ENCODE measurements around the gene POC1B.
A peak's percentile ranks its signal among the peaks of the same experiment; 100 is the strongest.

Gene POC1B

DNA sequence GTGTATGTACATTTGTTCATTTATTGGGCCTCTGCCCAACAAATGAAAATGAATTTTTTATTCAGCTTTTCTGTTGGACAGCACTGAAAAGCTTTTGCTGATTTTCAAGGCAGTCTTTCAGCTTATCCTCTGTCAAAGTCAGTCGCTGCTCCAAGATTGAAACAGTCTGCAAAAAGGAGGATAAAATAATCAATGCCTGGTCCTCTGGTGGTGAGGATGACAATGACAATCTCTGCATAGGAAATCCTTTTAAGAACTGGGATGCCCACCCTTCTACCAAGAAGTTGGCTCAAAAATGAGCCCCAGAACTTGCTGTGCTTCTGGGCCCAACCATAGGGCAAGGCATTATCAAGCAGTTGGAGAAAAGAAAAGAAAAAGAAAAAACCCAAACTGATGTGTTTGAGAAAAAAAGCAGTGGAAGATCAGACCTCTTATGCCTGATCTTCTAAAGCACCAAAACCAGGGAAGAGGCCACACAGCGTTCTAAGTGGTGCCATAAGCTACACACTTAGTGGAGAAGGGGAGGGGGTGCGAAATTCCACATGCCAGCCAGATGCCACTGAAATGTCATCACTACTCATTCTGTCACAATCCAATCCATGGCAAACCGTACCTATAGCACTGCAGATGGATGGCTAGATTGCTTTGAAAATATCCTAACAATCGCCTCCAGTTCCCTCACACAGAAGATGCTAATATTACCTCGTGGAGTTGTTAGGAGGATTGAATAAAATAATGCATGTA lies 104.6 kb downstream of the POC1B start:
- no peak for DNase-seq (ENCODE audit: low spot score)

DNA sequence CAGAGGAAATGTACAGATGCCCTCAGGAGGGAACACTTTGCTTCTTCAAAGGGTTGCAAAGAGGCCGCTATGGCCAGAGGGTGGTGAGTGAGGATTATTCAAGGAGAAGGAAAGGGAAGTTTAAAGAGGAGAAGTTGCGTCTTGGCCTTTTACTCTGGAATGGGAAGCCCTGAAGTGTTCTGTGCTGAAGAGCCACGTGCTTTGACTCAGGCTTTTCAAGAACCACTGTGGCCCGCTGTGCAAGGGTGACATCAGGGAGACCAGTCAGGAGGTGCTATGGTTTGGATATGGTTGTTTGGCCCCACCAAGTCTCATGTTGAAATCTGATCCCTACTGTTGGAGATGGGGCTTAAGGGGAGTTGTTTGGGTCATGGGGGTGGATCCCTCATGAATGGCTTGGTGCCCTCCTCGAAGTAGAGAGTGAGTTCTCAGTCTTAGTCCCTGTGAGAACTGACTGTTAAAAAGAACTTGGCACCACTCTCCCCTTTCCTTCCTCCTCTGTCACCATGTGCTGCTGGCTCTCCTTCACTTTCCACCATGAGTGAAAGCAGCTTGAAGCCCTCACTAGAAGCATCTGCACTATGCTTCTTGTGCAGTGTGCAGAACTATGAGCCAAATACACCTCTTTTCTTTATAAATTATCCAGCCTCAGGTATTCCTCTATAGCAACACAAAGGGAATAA lies 107.5 kb downstream of the POC1B start:
- no peak for DNase-seq (ENCODE audit: low spot score)

DNA sequence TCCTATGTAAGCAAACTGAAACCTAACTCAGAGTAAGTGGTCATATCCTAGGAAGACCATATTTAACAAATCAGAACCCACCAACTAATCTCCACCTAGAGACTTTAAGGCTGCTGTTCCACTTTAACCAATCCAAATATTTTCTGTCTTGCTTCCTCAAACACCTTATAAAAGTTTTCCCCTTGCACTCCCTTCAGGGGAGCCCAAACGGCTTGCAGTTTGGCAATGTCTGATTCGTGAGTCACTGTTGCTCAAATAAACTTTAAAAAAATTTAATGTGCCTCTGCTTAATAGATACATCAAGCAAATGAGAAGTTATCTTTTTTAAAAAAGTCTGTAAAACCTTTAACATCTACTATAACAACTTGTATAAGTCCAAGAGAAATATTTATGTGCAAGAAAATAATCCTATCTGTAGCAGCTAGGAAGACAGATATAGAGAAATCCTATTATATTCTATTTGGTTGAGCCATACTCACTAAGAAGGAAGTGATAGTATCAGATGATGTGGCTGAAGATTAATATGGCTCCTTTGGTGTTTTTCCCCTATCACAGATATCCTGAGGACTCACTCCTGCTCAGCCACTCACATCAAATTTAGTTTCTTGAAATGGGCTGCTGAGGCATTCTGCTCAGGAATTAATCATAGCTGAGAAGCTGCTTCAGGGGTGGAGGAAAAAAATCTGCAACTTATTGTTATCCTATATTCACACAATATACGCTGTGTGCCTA lies 108.4 kb downstream of the POC1B start:
- peak; percentile 17 for DNase-seq (ENCODE audit: low spot score)

GRCh38 chr12:89416049-89416792 lies 109.6 kb downstream of the POC1B start:
- DNase-seq (ENCODE audit: low spot score) = no peak

- DNase-seq (ENCODE audit: low spot score) = peak; percentile 57
Measured at GRCh38 chr12:89414851-89415250, 111.0 kb downstream of the POC1B start.

GRCh38 chr12:89414322-89414721 lies 111.5 kb downstream of the POC1B start:
- DNase-seq (ENCODE audit: low spot score) = no peak

GRCh38 chr12:89413234-89413633 lies 112.6 kb downstream of the POC1B start:
- no peak for DNase-seq (ENCODE audit: low spot score)

DNA sequence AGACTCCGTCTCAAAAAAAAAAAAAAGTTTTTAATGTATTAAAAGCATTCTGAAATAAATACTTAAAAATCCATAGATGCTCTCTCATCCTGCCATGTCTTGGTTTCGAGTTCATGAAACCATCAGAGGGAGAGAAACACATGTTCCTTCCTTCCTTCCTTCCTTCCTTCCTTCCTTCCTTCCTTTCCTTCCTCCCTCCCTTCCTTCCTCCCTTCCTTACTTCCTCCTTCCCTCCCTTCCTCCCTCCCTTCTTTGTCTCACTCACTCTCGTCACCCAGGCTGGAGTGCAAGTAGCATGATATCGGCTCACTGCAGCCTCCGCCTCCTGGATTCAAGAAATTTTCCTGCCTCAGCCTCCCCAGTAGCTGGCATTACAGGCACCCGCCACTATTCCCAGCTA lies 113.2 kb downstream of the POC1B start:
- DNase-seq (ENCODE audit: low spot score) = no peak

DNA sequence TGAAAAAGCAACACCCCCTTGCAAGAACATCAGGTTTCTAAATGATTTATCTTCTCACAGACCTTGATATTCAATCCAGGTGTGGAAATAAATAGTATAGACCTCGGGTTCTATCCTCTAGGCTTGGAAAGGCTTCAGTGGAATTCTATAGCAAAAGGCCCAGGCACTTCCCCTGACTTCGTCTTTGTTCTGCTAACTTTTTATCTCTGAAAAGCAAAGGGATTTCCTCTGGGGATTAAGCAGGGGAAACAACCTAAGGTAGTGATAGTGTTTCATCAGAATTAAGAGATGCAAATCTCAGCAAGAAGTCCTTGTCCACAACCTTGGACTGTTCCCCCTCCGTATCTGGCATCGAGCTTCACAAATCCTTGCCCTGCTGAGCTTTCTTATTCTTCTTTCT lies 114.0 kb downstream of the POC1B start:
- no peak for DNase-seq (ENCODE audit: low spot score)

DNA sequence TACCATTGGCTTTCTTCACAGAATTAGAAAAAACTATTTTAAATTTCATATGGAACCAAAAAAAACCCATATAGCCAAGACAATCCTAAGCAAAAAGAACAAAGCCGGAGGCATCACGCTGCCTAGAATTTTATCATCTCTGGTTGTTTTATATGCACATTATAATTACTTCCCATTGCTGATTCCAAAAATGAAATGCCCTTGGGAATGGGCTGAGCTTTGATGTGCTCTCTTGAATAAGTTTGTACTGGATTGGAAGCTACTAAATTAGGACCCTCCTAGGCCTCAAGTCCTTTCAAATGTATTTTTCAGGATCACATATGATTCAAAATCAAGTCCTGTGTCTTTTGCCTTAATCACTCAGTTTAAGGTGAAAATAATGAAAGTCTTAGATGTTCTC lies 114.6 kb downstream of the POC1B start:
- no peak for DNase-seq (ENCODE audit: low spot score)

DNA sequence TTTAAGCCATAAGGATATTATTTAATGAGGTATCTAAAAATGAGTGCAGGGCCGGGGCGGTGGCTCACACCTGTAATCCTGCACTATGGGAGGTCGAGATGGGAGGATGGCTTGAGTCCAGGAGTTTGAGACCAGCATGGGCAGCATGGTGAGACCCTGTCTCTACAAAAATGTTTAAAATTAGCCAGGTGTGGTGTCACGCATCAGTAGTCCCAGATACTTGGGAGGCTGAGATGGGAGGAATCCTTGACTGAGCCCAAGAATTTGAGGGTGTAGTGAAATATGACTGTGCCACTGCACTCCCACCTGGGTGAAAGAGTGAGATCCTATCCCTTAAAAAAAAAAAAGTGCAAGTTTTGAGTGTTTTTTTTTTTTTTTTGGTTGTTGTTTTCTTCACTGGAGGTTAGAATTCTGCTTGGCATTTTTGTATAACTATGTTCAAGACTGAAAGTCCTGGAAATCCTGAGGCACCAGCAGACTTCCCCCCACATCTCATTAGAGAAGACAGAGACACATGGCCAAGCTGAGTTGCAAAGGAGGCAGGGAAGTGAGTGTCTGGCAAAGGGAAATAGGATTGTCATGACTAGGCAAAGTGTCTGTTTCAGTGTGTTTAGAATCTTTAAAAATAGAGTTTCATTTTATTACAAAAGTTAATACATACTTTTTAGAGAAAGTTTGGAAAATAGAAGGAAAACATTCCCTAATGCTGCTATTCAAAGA lies 120.1 kb downstream of the POC1B start:
- no peak for DNase-seq (ENCODE audit: low spot score)

DNA sequence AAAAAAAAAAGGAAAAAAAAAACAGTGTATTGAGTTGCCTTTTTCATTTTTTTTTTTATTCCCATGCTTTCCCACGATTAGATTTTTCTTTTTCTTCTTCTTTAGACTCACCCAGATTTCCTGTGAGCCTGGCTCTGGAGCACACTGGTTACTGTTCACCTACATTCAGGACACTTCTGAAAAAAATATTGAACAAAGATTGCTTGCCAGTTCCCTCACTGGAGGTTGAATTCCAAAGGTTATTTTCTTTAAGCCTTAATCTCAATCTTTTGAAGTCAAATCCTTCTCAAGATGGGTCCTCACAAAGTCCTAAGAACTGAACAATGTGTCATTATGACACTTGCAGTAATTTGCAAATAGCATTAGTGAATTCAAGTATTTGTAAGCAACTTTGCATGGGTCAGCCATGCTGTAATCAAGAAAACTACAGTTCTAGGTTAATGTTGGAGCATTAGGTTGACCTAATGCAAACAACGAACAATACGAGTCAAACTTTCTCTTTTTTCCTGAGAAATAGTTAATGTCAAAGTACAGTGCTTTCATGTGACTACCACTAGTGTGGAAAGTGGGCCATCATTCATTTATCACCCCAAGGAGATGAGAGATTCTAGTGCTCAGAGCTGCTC lies 124.3 kb downstream of the POC1B start:
- no peak for DNase-seq (ENCODE audit: low spot score)

DNA sequence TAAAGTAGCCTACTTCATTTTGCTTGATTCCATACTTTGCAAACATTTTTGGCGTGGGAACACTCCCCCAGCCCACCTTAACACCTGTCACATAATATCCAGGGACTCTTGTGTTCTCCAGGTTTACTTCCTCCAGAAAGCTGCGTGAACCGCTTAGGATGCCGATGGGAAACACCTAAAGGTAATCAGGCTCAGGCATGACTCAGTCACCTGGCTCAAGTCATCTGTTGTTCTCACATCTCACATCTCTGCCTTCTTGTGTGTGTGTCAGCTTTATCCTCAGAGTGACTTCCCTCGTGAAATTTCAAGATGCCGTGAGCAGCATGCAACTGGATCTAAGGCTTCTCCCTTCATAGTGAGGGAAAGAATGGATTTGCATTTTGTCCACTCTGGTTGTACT lies 125.4 kb downstream of the POC1B start:
- DNase-seq (ENCODE audit: low spot score) = no peak

GRCh38 chr12:89395712-89396111 lies 130.1 kb downstream of the POC1B start:
- no peak for DNase-seq (ENCODE audit: low spot score)

DNA sequence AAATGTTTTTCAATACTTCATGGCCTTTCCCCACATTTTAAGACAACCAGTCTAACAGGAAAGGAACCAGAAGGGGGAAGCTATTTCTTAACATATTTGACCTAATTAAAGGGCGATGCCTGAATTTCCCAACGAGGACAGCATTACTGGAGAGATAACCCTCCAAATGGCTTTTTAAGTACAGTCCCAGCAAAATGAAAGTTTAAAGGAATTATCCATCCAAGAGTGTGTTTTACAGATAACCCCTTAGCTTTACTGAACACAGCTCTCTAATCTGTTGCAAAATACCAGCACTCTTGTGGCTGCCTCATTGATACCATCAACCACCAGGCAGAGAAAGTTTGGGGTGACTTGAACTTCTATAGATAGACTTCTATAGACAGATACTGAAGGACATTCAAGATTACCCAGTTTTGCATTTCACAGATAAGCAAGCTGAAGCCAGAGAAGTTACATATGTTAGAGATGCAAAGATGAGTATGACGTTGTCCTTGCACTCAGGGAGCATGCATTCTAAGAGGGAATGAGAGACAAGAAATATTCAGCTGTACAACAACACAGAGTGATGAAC lies 132.2 kb downstream of the POC1B start:
- no peak for DNase-seq (ENCODE audit: low spot score)

DNA sequence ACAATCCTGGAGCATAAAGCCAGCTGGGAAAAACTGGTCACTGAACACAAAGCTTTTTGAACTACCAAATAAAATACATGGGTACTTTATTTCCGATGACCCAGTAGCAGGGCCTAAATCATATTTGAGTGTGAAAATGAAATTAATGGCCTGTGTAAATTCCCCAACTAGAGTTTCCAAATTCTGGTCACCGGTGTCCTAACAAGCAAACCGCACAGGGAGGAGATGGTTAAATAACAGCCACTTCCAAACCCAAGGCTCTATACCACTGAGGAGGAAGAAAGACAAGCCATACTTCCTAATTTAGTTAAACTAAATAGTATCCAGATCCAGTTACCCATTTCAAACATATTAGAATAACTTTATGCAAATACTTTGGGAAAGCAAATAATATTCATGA lies 133.5 kb downstream of the POC1B start:
- no peak for DNase-seq (ENCODE audit: low spot score)

GRCh38 chr12:89391726-89392336 lies 134.0 kb downstream of the POC1B start:
- no peak for DNase-seq (ENCODE audit: low spot score)

DNA sequence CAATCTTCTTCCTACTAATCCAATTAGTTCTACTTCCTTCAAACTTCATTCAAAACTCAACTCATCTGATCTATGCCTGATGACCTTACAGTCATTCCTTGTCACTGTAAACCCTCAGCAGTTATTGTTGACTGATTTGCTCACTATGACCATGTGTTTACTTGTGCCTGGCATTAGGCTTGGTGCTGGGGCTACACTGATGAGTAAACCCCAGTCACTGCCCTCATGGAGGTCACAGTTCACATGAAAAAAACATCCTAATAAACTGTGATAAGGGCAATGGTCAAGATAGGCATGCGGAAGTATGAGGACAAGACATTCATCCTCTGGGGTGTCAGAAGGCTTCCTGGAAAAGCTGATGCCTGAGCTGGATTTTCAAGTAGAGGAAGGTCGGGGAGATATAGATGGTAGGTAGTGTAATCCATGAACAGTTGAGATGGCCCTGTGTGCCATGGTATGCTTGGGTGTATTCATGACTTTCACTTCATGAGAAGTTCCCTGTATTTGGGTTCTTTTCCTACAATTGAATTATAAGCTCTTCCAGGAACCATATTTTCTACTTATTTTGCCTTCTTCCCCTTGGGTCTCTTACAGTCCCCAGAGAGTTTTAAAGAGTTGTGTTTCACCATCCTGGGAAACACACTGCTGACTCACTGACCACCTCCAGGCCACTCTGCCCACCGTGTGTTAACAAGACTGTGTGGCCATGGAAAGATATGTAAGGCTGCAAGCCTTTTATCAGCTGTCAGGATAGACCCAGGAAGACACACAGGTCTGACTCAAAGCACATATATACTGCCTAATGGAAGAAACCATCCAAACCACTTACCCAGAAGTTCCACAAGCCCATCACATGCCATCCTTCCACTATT lies 134.8 kb downstream of the POC1B start:
- DNase-seq (ENCODE audit: low spot score) = peak; percentile 32

Measured in AG08395 (cell line).